Activated CD4-positive, alpha-beta T cell treated with anti-CD3 and anti-CD28 coated beads, Interleukin-2, amount 10 ng/mL, durations not matched to agents 24 days and 14 days (primary cell): Measurements from ENCODE around the gene SLC7A10. TPM values are rescaled to one million over a fixed set of nuclear protein-coding genes. Genes with fewer than 3 reads are reported as not detected.
"Not testable (repeated sequence)": the region's sequence is repeated elsewhere in the genome, so short reads cannot be mapped to it uniquely, and the experiment has no call there.

ENCODE experiments used
- DNase-seq: peaks from one replicate; pipeline ENCODE4 v3.0.0; 2022
- H3K27ac Mint-ChIP-seq: one replicate; pipeline ENCODE4 v1.8.0; 2022; ENCODE audit warnings: mild to moderate bottlenecking, mixed read lengths
- H3K27me3 Mint-ChIP-seq: one replicate; pipeline ENCODE4 v1.8.0; 2022; ENCODE audit warnings: mixed read lengths
- H3K36me3 Mint-ChIP-seq: one replicate; pipeline ENCODE4 v1.8.0; 2022; ENCODE audit warnings: low read depth, mild to moderate bottlenecking, mixed read lengths
- H3K4me1 Mint-ChIP-seq: one replicate; pipeline ENCODE4 v1.8.0; 2021; ENCODE audit warnings: mixed read lengths
- H3K4me3 Mint-ChIP-seq: one replicate; pipeline ENCODE4 v1.8.0; 2022; ENCODE audit warnings: mild to moderate bottlenecking, moderate library complexity, mixed read lengths
- H3K9me3 Mint-ChIP-seq: one replicate; pipeline ENCODE4 v1.8.0; 2021; ENCODE audit warnings: mixed read lengths
- intact Hi-C: fragments of 100-400 bp; cut with micrococcal nuclease; formaldehyde crosslinking; loops from one replicate; pipeline ENCODE4 v1.15.1; 2023
- total RNA-seq: library from RNA; stranded (reverse); gene quantifications from 2 replicates; pipeline ENCODE4 v1.2.3, GENCODE V29; 2022

SLC7A10 gene
- total RNA-seq, 1 donor from 2014 or later, result not detected

DNA sequence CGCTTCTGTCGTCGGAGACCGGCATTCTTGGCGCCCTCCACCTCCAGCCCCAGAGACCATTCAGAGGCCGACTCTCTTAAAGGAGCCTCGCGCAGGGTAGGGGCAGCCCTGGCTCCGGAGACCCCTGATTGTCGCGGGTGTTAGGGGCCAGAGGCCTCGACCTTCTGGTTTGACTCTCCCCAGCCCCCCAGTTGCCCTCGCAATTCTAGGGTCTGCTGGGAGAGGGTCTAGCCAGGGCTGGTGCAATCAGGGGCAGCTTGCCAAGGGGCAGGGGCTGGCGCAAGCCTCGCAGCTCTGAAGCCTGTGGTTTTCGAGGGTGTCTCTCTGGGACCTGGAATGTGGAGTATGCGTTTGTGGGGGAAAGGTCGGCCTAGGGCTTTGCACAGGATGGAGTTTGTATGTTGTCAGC, 1.6 kb upstream of the SLC7A10 start:
- Mint-ChIP-seq H3K4me3 (no peak overlapping the region), H3K4me1 (peaks cover 2% of the 10 kb centered on the region), H3K36me3 (peaks cover 15% of the 10 kb centered on the region), H3K9me3 (peaks cover 13% of the 10 kb centered on the region), H3K27me3 (peaks cover 49% of the 10 kb centered on the region), H3K27ac (no peak overlapping the region)
- DNase-seq, result no peak
- intact Hi-C loops, result no loop called here

DNA sequence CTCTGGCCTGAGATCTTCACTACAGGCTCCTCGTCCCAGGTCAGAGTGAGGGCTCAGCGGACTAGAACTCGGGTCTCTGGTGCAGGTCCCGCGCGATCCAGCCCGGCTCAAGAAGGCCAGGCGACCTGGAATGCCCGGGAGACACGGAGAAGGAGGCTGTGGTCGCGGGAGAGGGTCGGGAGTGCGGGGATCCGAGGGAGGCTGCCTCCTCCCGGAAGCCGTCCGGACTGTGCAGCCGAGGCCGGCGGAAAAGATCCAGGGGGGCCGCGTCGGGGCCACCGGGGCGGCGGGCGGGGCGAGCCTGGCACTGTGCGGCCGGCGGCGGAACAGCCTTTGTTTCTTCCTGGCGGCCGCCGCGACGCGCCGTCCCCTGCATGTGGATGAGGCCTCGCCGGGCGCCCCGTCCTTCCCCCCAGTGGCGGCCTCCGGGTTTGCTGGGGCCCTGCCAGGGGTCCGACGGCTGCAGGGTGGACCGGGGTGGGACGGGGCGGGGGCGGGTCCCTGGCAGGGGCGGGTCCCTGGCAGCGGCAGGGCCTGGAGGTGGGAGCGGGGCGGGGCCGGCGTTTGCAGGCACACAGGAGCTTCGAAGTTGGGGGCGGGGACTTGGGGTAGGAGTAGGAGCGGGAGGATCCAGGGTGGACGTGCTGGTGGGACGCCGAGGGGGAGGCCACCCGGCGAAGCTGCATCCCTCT, 1.0 kb upstream of the SLC7A10 start:
- Mint-ChIP-seq H3K9me3 (peaks cover 13% of the 10 kb centered on the region), H3K27me3 (peaks cover 49% of the 10 kb centered on the region), H3K4me3 (no peak overlapping the region), H3K4me1 (peaks cover 2% of the 10 kb centered on the region), H3K27ac (no peak overlapping the region), H3K36me3 (peaks cover 15% of the 10 kb centered on the region)
- no peak for DNase-seq
- intact Hi-C loops, result no loop called here

DNA sequence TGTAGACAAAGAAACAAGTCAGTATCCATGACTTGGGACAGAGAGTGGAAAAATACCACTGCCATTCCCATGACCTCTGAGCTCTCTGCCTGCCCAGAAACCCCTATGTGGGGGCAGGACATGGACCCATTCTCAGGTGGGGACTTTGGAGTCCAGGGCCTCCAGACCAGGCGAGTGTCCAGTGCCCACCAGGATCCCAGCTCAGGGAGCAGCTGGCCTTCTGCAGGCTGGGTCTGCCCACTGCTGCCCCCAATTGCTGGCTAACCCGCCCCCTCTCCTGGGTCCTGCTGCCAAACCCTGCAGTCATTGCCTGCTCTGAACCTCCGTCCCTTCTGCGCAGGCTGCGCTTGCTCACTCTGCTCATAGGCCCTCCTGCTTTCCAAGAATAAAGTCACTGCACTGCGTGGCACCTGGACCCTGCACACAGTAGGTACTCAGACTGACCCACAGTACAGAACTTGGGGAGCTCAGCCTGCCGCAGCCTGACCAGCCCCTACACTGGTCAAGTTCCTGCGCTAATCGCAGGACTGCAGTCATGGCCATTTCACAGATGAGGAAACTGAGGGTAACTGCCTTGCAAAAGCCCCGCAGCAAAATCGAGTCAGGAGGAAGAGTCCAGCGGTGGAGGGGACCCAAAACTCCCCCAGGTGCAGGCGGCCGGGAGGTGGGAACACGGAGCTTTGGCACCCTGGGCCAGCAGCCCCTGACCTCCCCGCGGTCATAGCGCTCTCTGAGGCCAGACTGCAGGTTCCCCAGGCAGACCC, 774 bp downstream of the SLC7A10 start:
- Mint-ChIP-seq H3K27ac (no peak overlapping the region), H3K27me3 (peaks cover 45% of the 10 kb centered on the region), H3K4me1 (peaks cover 2% of the 10 kb centered on the region), H3K4me3 (no peak overlapping the region), H3K9me3 (peaks cover 13% of the 10 kb centered on the region), H3K36me3 (peaks cover 15% of the 10 kb centered on the region)
- intact Hi-C loops, result no loop called here
- no peak for DNase-seq

DNA sequence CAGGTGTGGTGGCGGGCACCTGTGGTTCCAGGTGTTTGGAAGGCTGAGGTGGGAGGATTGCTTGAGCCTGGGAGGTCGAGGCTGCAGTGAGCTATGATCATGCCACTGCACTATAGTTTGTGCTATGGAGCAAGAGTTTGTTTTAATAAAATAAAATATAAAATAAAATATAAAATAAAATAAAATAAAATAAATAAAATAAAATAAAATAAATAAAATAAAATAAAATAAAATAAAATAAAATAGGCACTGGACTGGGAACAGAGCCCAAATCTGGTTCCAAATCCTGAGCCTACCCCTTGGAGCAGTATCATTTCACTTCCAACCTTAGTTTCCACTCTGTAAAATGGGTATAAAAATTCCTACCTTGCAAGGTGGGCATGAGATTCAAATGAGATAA, 3.4 kb downstream of the SLC7A10 start:
- intact Hi-C loops, H3K9me3 Mint-ChIP-seq, H3K4me3 Mint-ChIP-seq, H3K27ac Mint-ChIP-seq, DNase-seq, H3K4me1 Mint-ChIP-seq, H3K36me3 Mint-ChIP-seq: not testable (repeated sequence)
- H3K27me3 Mint-ChIP-seq, result peaks cover 28% of the 10 kb centered on the region

DNA sequence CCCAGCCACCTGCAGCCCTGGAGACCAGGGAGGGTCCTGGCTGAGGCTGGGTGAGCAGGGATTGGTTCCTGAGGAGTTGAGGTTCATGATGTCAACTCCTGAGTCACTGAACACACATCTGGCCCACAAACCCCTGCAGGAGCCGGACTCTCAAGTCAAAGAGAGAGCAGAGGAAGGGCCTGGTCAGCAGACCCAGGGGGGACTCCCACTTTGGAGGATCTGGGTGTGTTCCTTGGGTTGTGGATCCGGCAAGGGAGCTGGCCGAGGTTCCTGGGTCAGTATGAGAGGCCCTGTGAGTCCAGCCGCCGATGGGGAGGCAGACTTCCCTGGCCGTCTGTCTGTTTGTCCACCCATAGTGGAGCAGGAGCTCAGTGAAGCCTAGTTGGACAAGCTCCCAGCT, 4.0 kb downstream of the SLC7A10 start:
- H3K36me3 Mint-ChIP-seq, result peaks cover 4% of the 10 kb centered on the region
- intact Hi-C loops, result no loop called here
- H3K4me3 Mint-ChIP-seq, result no peak overlapping the region
- no peaks in the 10 kb centered on the region for H3K9me3 Mint-ChIP-seq
- H3K27me3 Mint-ChIP-seq, result peaks cover 25% of the 10 kb centered on the region
- no peak for DNase-seq
- peaks cover 2% of the 10 kb centered on the region for H3K4me1 Mint-ChIP-seq
- no peak overlapping the region for H3K27ac Mint-ChIP-seq

DNA sequence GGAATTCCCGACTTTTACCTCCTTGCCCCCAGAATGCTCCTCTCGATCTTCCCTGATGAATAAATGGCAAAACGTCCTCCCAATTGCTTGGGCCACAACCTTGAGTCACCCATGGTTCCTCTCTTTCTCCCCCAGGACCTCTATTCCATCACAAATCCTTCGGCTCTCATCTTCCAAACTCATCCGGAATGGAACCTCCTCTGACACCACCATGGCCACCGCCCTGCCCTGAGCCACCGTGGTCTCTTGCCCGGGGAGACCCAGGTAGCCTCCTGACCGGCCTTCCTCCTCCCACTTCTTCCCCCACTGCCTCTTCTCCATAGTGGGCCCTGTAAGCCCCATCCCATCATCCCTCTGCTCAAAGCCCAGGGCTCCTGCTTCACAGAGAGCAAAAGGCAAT, 4.9 kb downstream of the SLC7A10 start:
- Mint-ChIP-seq H3K27ac (no peak overlapping the region), H3K36me3 (no peaks in the 10 kb centered on the region)

DNA sequence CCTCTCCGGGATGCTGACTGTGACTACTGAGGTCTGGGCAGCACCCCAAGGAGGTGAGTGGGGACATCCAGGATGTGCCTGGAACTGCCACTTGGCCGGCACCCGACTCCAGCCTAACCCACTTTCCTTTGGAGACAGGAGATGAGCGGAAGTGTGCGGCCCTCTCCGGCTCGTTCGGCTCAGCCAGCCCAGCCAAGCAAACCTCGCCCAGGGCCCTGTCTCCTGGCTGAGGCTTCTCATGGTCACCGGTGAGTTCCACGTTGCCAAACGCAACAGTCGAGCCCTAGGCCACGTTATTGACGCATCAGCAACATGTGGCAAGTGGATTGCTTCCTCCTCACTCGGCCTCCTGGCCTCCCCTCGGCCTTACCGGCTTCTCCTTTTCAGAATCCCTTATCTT, 5.5 kb downstream of the SLC7A10 start:
- Mint-ChIP-seq H3K9me3 (no peaks in the 10 kb centered on the region), H3K4me1 (no peaks in the 10 kb centered on the region), H3K27me3 (peaks cover 17% of the 10 kb centered on the region), H3K36me3 (no peaks in the 10 kb centered on the region), H3K4me3 (no peak overlapping the region), H3K27ac (no peak overlapping the region)
- intact Hi-C loops, result no loop called here
- DNase-seq, result no peak

More for the DNA sequence above, 4.9 kb downstream of the SLC7A10 start:
- intact Hi-C loops, result no loop called here
- DNase-seq, result no peak
- Mint-ChIP-seq H3K9me3 (no peaks in the 10 kb centered on the region), H3K4me3 (no peak overlapping the region), H3K4me1 (no peaks in the 10 kb centered on the region), H3K27me3 (peaks cover 18% of the 10 kb centered on the region)

DNA sequence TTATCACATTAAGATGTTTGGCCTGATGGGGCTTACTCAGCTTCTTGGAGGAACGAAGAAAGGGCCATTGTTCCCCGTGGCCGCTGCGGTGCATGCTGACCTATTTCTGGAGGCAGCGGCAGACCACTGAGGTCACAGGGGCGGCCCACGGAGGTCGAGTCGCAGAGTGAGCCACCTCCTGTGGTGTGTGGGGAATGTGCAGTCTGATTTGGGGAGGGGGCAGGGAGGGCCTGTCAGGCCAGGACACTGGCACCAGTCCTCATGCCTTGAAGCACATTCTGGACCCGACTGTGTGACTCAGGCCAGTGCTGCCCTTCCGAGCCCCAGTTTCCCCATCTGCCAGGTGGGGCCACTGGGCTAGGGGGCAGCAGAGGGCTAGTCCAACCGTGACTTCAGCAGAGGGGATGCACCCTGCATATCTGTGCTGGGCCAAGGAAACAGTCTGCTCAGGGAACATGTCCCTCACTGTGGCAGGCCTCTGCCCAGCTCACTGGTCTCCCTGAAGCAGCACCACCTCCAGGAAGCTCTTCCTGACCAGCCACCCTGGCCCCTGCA, 6.3 kb downstream of the SLC7A10 start:
- Mint-ChIP-seq H3K4me1 (no peaks in the 10 kb centered on the region), H3K36me3 (no peaks in the 10 kb centered on the region), H3K4me3 (no peak overlapping the region), H3K9me3 (no peaks in the 10 kb centered on the region), H3K27ac (no peak overlapping the region), H3K27me3 (peaks cover 11% of the 10 kb centered on the region)
- no peak for DNase-seq
- intact Hi-C loops, result no loop called here

DNA sequence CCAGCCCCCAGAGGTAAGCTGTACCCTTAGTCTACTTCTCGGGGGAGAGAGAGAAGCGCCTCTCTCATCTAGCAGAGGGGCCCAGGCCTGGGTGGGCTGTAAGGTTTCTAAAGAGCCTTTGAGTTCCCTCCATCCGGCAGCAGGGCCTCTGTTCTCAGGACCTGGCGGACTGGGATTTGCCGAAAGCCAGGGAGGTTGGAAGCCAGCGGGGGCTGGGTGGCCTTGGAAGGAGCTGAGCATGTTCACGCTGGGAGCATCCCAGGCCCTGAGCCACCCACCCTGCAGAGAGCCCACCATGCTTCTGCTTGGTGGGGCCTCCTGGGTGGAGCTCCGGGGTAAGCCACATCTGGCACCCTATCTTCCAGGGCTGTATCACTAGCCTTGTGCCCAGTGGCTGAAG, 7.8 kb downstream of the SLC7A10 start:
- H3K9me3 Mint-ChIP-seq, result no peaks in the 10 kb centered on the region

DNA sequence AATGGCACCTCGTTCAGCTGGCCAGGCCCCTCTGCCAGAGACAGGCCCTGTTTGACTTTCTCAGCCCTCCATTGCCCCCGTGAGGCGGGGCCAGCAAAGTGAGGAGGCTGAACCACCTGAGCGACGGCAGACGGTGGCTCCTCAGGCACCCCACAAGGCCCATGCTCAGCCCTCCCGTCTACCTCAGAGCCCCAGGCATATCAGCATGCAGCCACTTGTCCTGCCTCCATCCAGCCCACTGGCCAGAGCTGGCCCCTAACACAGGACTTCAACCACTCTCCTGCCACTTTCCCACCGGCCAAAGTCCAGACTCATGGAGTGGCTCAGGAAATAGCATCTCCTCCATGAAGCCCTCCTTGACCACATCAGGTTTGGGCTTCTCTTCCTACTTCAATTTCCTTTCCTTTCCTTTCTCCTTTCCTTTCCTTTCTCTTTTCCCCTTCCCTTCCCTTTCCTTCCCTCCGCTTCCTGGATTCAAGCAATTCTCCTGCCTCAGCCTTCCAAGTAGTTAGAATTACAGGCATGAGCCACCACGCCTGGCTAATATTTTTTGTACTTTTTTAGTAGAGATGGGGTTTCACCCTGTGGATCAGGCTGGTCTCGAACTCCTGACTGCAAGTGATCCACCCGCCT, 9.3 kb downstream of the SLC7A10 start:
- no peak overlapping the region for H3K4me3 Mint-ChIP-seq
- H3K4me1 Mint-ChIP-seq, result no peaks in the 10 kb centered on the region
- H3K36me3 Mint-ChIP-seq, result no peaks in the 10 kb centered on the region
- H3K27me3 Mint-ChIP-seq, result no peaks in the 10 kb centered on the region
- DNase-seq, result no peak
- intact Hi-C loops, result no loop called here
- no peak overlapping the region for H3K27ac Mint-ChIP-seq
- H3K9me3 Mint-ChIP-seq, result no peaks in the 10 kb centered on the region

More for the DNA sequence above, 7.8 kb downstream of the SLC7A10 start:
- H3K4me1 Mint-ChIP-seq, result no peaks in the 10 kb centered on the region
- H3K36me3 Mint-ChIP-seq, result no peaks in the 10 kb centered on the region
- peaks cover 3% of the 10 kb centered on the region for H3K27me3 Mint-ChIP-seq
- DNase-seq, result no peak
- intact Hi-C loops, result no loop called here
- no peak overlapping the region for H3K4me3 Mint-ChIP-seq
- H3K27ac Mint-ChIP-seq, result no peak overlapping the region

DNA sequence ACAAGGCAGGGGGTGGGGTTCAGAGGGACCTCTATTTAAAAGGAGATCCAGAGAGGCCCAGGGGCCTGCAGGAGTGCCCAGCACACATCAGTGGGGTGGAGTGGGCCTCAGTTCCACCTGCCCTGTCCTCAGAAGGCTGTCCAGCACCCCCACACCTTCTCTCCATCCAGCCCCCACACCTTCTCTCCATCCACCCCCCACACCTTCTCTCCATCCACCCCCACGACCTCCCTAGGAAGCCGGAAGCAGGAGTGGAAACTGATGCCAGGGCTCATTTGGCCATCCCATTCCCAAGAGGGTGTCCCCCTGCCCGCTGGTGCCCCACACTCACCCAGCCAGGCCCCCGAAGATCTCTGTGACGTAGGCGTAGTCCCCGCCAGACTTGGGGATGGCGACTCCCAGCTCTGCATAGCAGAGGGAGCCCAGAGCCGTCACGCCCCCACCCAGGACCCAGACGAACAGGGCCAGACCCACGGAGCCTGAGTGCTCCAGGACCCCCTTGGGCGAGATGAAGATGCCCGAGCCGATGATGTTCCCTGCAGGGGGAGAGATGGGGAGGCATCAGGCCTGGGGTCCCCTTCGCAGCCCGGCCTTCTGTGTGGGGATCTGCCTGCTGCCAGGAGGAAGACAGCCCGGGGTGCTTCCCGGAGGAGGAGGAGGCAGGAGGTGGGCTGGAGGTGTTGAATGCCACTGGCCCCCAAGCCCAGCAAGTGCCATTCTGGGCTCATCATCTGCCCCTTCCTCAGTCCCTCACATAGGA, 10.0 kb downstream of the SLC7A10 start:
- no peak overlapping the region for H3K4me3 Mint-ChIP-seq
- H3K9me3 Mint-ChIP-seq, result no peaks in the 10 kb centered on the region
- no peaks in the 10 kb centered on the region for H3K4me1 Mint-ChIP-seq
- intact Hi-C loops, result no loop called here
- H3K36me3 Mint-ChIP-seq, result no peaks in the 10 kb centered on the region
- no peak overlapping the region for H3K27ac Mint-ChIP-seq
- DNase-seq, result no peak
- H3K27me3 Mint-ChIP-seq, result no peaks in the 10 kb centered on the region

DNA sequence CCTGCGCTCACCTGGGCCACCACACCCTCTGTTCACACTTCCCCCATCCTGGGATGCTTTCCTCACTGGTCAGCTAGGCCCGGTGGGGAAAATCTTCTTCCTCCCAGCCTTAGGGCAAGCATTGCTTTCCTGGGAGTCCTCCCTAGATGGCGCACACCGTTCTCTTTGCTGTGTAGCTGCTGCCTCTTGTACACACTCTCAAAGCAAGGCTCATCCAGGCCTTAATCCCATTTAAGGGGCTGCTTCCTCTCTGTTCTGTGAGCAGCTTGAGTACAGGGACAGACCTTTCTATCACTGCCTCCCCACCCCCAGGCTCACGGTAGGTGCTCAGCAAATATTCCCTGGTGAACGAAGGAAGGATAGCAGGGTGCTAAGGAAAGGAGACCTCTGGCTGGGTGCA, 11.1 kb downstream of the SLC7A10 start:
- Mint-ChIP-seq H3K4me1 (no peaks in the 10 kb centered on the region), H3K36me3 (no peaks in the 10 kb centered on the region), H3K27me3 (no peaks in the 10 kb centered on the region), H3K27ac (no peak overlapping the region), H3K4me3 (no peak overlapping the region), H3K9me3 (no peaks in the 10 kb centered on the region)
- no peak for DNase-seq
- intact Hi-C loops, result no loop called here

DNA sequence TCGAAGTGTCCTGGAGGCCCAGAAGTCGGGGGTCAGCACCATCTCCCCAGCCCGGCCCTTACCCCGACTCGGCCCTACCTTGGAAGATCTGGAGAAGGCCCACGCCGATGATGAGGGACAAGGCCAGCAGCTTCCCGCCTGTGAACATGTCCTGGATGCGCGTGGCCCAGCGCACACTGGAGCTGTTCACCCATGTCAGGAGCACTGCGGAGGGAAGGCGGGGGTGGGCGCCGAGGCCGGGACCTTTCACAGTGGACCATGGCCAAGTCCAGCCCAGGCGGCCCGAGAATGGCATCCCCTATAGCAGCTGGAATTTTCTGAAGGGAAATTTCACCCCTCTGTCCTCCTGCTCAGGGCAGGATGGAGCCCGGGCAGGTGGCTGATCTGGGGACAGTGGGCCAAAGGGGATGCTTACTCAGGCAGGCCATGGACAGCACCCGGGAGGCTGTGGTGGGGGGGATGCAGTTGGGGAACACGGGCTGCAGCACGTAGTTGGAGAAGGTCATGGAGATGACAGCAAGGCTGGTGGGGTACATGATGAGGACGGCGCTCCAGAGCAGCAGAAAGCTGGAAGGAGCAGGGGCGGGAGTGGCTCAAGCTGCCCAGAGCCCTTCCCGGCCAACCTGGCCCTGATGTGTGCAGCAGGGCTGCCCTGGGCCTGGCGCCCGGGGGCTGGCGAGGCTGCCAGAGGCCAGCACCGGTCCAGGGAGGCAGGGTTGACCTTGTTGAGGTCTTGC, 13.0 kb downstream of the SLC7A10 start:
- intact Hi-C loops, result no loop called here
- H3K27ac Mint-ChIP-seq, result no peak overlapping the region
- no peak for DNase-seq
- no peaks in the 10 kb centered on the region for H3K9me3 Mint-ChIP-seq
- no peaks in the 10 kb centered on the region for H3K4me1 Mint-ChIP-seq
- H3K27me3 Mint-ChIP-seq, result no peaks in the 10 kb centered on the region
- no peak overlapping the region for H3K4me3 Mint-ChIP-seq
- no peaks in the 10 kb centered on the region for H3K36me3 Mint-ChIP-seq
